OCI-LY1 (cell line): ENCODE measurements around the gene TNNC1.

ENCODE experiments used
- H2AFZ ChIP-seq: fragments of 200-600 bp; sonication (generic), shearing (Covaris generic); 2 replicates; pipeline ENCODE4 v1.6.0; 2014; ENCODE audit warnings: antibody characterized with exemption, mild to moderate bottlenecking, low read length
- H3F3A ChIP-seq: fragments of 200-600 bp; sonication (generic), shearing (Covaris generic); 2 replicates; pipeline ENCODE4 v1.6.0; 2014; ENCODE audit warnings: mild to moderate bottlenecking, antibody characterized with exemption, low read length, moderate library complexity; ENCODE audit not compliant: insufficient read depth
- H3K27ac ChIP-seq: fragments of 200-600 bp; sonication (generic); 2 replicates; pipeline ENCODE4 v1.5.1; 2014; ENCODE audit warnings: low read length, mixed run types, mild to moderate bottlenecking, low read depth; ENCODE audit not compliant: poor library complexity, severe bottlenecking
- H3K27me3 ChIP-seq: fragments of 200-600 bp; sonication (generic); 2 replicates; pipeline ENCODE4 v1.6.0; 2014; ENCODE audit warnings: antibody characterized with exemption, mild to moderate bottlenecking, low read length, moderate library complexity; ENCODE audit not compliant: insufficient read depth
- H3K36me3 ChIP-seq: fragments of 200-600 bp; sonication (generic); 2 replicates; pipeline ENCODE4 v1.6.1; 2014; ENCODE audit warnings: mild to moderate bottlenecking, antibody characterized with exemption, low read length, moderate library complexity, mixed read lengths; ENCODE audit not compliant: insufficient read depth
- H3K4me1 ChIP-seq: fragments of 200-600 bp; sonication (generic); 2 replicates; pipeline ENCODE4 v1.5.1; 2014; ENCODE audit warnings: mild to moderate bottlenecking, low read length, moderate library complexity; ENCODE audit not compliant: insufficient read depth, severe bottlenecking
- H3K4me2 ChIP-seq: fragments of 200-600 bp; sonication (generic), shearing (Covaris generic); 2 replicates; pipeline ENCODE4 v1.6.1; 2014; ENCODE audit warnings: low read length
- H3K4me3 ChIP-seq: fragments of 200-600 bp; sonication (generic); 2 replicates; pipeline ENCODE4 v1.5.1; 2014; ENCODE audit warnings: low read length, low read depth, mild to moderate bottlenecking, mixed read lengths; ENCODE audit not compliant: poor library complexity, severe bottlenecking
- H3K79me2 ChIP-seq: fragments of 200-600 bp; shearing (Covaris generic); 2 replicates; pipeline ENCODE4 v1.6.1; 2016; ENCODE audit warnings: mixed run types, low read length, mixed read lengths; ENCODE audit not compliant: insufficient read depth
- H3K9ac ChIP-seq: fragments of 200-600 bp; sonication (generic), shearing (Covaris generic); 2 replicates; pipeline ENCODE4 v1.6.1; 2014; ENCODE audit warnings: mild to moderate bottlenecking, low read length, mixed read lengths
- H3K9me2 ChIP-seq: fragments of 200-600 bp; sonication (generic), shearing (Covaris generic); 2 replicates; pipeline ENCODE4 v1.6.1; 2014; ENCODE audit warnings: low read depth, mild to moderate bottlenecking, low read length, mixed read lengths
- H3K9me3 ChIP-seq: fragments of 200-600 bp; shearing (Covaris generic); 2 replicates; pipeline ENCODE4 v1.6.1; 2014; ENCODE audit warnings: low read length, mixed read lengths
- H4K20me1 ChIP-seq: fragments of 200-600 bp; sonication (generic), shearing (Covaris generic); 2 replicates; pipeline ENCODE4 v1.6.0; 2016; ENCODE audit warnings: mild to moderate bottlenecking, low read length; ENCODE audit not compliant: insufficient read depth
- EZH2 ChIP-seq: fragments of 200-600 bp; sonication (generic), shearing (Covaris generic); IDR thresholded peaks from 2 replicates; pipeline ENCODE4 v1.8.0; 2017; ENCODE audit warnings: borderline replicate concordance, mixed run types, mild to moderate bottlenecking, antibody characterized with exemption, low read length, moderate library complexity, mixed read lengths
- TF ChIP-seq, protein P1 (sequence below): fragments of 200-600 bp; sonication (generic), shearing (Covaris generic); IDR thresholded peaks from 2 replicates; pipeline ENCODE4 v1.5.1; 2017; ENCODE audit warnings: mild to moderate bottlenecking, antibody characterized with exemption, low read length, moderate library complexity, mixed read lengths

Gene TNNC1

GRCh38 chr3:52408466-52408865 lies 45.4 kb downstream of the TNNC1 start:
- Histone ChIP-seq H3K27ac (no peak overlapping the region), H3F3A (no peaks in the 10 kb centered on the region), H3K9me3 (no peaks in the 10 kb centered on the region), H3K36me3 (peaks cover 48% of the 10 kb centered on the region), H3K9ac (no peak overlapping the region; the same call in 1 of the 2 replicates), H3K4me2 (peak overlapping the region; percentile 96), H3K79me2 (peaks cover 10% of the 10 kb centered on the region), H2AFZ (no peak overlapping the region), H3K9me2 (no peaks in the 10 kb centered on the region), H3K4me1 (peaks cover 29% of the 10 kb centered on the region), H4K20me1 (no peaks in the 10 kb centered on the region), H3K4me3 (peak overlapping the region; percentile 98), H3K27me3 (no peaks in the 10 kb centered on the region)
- TF ChIP-seq EZH2 = no peak
- TF ChIP-seq, protein P1, sequence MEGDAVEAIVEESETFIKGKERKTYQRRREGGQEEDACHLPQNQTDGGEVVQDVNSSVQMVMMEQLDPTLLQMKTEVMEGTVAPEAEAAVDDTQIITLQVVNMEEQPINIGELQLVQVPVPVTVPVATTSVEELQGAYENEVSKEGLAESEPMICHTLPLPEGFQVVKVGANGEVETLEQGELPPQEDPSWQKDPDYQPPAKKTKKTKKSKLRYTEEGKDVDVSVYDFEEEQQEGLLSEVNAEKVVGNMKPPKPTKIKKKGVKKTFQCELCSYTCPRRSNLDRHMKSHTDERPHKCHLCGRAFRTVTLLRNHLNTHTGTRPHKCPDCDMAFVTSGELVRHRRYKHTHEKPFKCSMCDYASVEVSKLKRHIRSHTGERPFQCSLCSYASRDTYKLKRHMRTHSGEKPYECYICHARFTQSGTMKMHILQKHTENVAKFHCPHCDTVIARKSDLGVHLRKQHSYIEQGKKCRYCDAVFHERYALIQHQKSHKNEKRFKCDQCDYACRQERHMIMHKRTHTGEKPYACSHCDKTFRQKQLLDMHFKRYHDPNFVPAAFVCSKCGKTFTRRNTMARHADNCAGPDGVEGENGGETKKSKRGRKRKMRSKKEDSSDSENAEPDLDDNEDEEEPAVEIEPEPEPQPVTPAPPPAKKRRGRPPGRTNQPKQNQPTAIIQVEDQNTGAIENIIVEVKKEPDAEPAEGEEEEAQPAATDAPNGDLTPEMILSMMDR = no peak

- Histone ChIP-seq H3K4me3 (no peak overlapping the region), H3K36me3 (peaks cover 55% of the 10 kb centered on the region), H3K79me2 (peaks cover 10% of the 10 kb centered on the region), H3K9ac (no peak overlapping the region), H3K4me2 (no peak overlapping the region), H4K20me1 (no peaks in the 10 kb centered on the region), H3K27me3 (no peaks in the 10 kb centered on the region), H3K4me1 (peaks cover 29% of the 10 kb centered on the region), H3K9me2 (no peaks in the 10 kb centered on the region), H3K27ac (no peak overlapping the region), H3F3A (no peaks in the 10 kb centered on the region), H3K9me3 (no peaks in the 10 kb centered on the region), H2AFZ (no peak overlapping the region)
- TF ChIP-seq, protein P1 = no peak
- TF ChIP-seq EZH2 = no peak
Measured at GRCh38 chr3:52407779-52408178, 46.1 kb downstream of the TNNC1 start.

DNA sequence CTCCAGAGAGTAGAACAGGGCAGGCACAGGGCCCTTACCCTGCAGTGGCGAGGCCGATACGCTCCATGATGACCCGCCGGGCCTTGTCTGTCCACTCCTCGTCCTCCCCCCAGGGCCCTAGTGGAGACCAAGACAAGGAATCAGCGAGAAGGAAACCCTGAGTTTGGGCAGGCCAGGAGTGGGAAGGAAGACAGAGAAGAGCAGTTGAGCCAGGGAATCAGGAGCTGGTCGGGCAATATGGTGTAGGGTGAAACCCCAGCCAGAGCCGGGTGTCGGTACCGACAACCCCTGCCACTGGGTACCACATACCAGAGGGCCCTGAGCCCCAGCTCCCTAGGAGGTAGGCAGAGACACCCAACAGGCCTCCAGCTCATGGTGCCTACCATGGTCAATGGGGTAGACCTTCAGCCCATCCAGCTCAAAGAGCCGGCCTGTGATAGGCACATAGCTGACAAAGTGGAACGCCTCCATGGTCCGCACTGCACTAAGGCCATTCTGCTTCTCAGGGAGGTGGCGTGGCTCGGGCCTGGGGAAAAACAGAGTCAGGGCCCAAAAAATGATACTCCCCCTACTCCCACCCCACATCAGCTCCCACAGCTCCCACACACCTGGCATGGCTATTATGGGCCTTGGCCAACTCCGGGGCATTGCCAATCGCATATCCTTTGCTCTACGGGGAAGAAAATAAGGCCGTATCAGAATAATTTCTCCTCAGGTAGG lies 46.9 kb downstream of the TNNC1 start:
- Histone ChIP-seq H3K4me2 (no peak overlapping the region), H3K4me3 (no peak overlapping the region), H3K27me3 (no peaks in the 10 kb centered on the region), H3K27ac (no peak overlapping the region), H3K4me1 (peaks cover 24% of the 10 kb centered on the region), H3K79me2 (peaks cover 10% of the 10 kb centered on the region), H3K9me3 (no peaks in the 10 kb centered on the region), H3K9ac (no peak overlapping the region), H2AFZ (no peak overlapping the region), H4K20me1 (no peaks in the 10 kb centered on the region), H3F3A (no peaks in the 10 kb centered on the region), H3K36me3 (peaks cover 63% of the 10 kb centered on the region), H3K9me2 (no peaks in the 10 kb centered on the region)
- TF ChIP-seq, protein P1 = no peak
- TF ChIP-seq EZH2 = no peak
